Osteoblast (primary cell): ENCODE measurements around the gene AK3. TPM values are rescaled to one million over a fixed set of nuclear protein-coding genes. Genes with fewer than 3 reads are reported as not detected.

ENCODE experiments used
- DNase-seq: peaks from one replicate; pipeline ENCODE4 v3.0.0; 2011; ENCODE audit warnings: low spot score, mixed read lengths; ENCODE audit not compliant: insufficient read length; ENCODE audit errors: missing footprints
- H2AFZ ChIP-seq: 2 replicates; pipeline ENCODE4 v1.6.0; 2011; ENCODE audit warnings: mild to moderate bottlenecking, low read length
- H3K27ac ChIP-seq: 2 replicates; pipeline ENCODE4 v1.5.1; 2011; ENCODE audit warnings: mild to moderate bottlenecking, low read depth, low read length, moderate library complexity
- H3K27me3 ChIP-seq: 2 replicates; pipeline ENCODE4 v1.6.0; 2012; ENCODE audit warnings: mild to moderate bottlenecking, control low read depth, inconsistent platforms, low read length, moderate library complexity; ENCODE audit not compliant: insufficient read depth
- H3K36me3 ChIP-seq: 2 replicates; pipeline ENCODE4 v1.5.1; 2011; ENCODE audit warnings: mild to moderate bottlenecking, low read length, control low read depth, moderate library complexity; ENCODE audit not compliant: insufficient read depth
- H3K4me1 ChIP-seq: 2 replicates; pipeline ENCODE4 v1.5.1; 2011; ENCODE audit warnings: mild to moderate bottlenecking, low read length, control low read depth, moderate library complexity; ENCODE audit not compliant: insufficient read depth
- H3K4me2 ChIP-seq: 2 replicates; pipeline ENCODE4 v1.6.0; 2011; ENCODE audit warnings: mild to moderate bottlenecking, low read length; ENCODE audit not compliant: insufficient read depth
- H3K4me3 ChIP-seq: fragments of 200-600 bp; sonication (generic); 3 replicates; pipeline ENCODE4 v1.5.1; 2012; ENCODE audit warnings: mild to moderate bottlenecking, low read length, inconsistent platforms; ENCODE audit not compliant: insufficient read depth
- H3K79me2 ChIP-seq: 2 replicates; pipeline ENCODE4 v1.6.0; 2012; ENCODE audit warnings: mild to moderate bottlenecking, low read length, control low read depth, inconsistent platforms; ENCODE audit not compliant: insufficient read depth
- H3K9me3 ChIP-seq: 2 replicates; pipeline ENCODE4 v1.5.1; 2011; ENCODE audit warnings: low read depth, low read length, control low read depth
- H4K20me1 ChIP-seq: 2 replicates; pipeline ENCODE4 v1.6.0; 2012; ENCODE audit warnings: mild to moderate bottlenecking, low read length, control low read depth; ENCODE audit not compliant: insufficient read depth
- CTCF ChIP-seq: IDR thresholded peaks from 2 replicates; pipeline ENCODE4 v1.5.1; 2011; ENCODE audit warnings: mild to moderate bottlenecking, low read depth, low read length, moderate library complexity; ENCODE audit errors: extremely low read depth
- total RNA-seq: library from RNA; depleted of rRNA; stranded (reverse); fragments of >200 nt; gene quantifications from 2 replicates; pipeline ENCODE4 v1.2.3, GENCODE V29; 2012

AK3 gene
- total RNA-seq, 1 donor, result 48.9 TPM

DNA sequence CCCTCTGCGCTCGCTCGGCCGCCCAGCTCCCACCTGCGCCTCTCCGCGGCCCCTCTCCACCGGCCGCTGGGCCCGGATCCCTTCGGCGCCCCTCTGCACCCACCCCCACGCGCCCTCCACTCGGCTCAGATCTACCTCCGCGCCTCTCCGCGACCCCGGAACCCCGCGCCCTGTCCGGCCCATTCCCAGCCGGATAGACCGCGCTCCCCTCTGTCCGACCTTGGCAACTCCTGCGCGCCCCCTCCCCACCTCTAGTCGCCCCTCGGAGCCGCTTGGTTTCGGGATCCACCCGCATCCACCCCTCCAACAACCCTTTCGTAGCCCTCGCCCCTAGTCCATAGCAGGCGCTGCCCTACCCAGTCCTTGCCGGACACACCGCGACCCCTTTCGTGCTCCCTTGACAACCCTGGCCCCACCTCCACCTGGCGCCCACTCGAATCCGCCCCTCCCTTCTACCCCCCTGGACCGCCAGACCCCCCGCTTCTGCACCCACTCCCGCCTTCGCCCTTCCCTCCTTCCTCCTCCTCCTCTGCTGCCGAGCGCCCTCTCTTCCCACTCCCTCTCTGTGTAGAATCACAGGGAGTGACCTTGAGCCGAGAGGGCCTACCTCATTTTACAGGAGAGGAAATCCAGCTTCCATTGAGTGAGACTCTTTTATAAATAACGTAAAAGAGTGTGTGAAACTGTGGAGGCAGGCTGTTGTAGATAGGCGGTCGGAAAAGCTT is 525 bp upstream of the AK3 start:
- peaks cover 4% of the 10 kb centered on the region for H4K20me1 ChIP-seq
- peaks cover 32% of the 10 kb centered on the region for H3K79me2 ChIP-seq
- peaks cover 13% of the 10 kb centered on the region for H3K4me1 ChIP-seq
- no peaks in the 10 kb centered on the region for H3K9me3 ChIP-seq
- no peaks in the 10 kb centered on the region for H3K27me3 ChIP-seq
- DNase-seq, result peak; percentile 79
- H3K4me2 ChIP-seq, result peak overlapping the region; percentile 94
- no peaks in the 10 kb centered on the region for H3K36me3 ChIP-seq
- H2AFZ ChIP-seq, result peak overlapping the region; percentile 91
- no peak overlapping the region for H3K27ac ChIP-seq
- no peak for TF ChIP-seq CTCF
- peak overlapping the region; percentile 90 for H3K4me3 ChIP-seq

DNA sequence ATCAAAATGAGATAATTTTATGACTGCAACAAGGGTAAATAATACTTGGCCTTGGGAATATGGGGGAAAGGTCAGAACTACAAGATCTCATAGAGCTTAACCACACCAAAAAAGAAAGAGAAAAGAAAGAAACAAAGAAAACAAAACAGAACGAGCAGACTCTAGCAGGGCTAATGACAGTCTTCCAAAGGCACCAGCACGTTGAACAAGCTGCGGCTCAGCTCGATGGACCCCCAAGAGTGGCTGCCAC is 689 bp downstream of the AK3 start:
- H3K4me1 ChIP-seq, result peaks cover 13% of the 10 kb centered on the region
- no peak for DNase-seq

DNA sequence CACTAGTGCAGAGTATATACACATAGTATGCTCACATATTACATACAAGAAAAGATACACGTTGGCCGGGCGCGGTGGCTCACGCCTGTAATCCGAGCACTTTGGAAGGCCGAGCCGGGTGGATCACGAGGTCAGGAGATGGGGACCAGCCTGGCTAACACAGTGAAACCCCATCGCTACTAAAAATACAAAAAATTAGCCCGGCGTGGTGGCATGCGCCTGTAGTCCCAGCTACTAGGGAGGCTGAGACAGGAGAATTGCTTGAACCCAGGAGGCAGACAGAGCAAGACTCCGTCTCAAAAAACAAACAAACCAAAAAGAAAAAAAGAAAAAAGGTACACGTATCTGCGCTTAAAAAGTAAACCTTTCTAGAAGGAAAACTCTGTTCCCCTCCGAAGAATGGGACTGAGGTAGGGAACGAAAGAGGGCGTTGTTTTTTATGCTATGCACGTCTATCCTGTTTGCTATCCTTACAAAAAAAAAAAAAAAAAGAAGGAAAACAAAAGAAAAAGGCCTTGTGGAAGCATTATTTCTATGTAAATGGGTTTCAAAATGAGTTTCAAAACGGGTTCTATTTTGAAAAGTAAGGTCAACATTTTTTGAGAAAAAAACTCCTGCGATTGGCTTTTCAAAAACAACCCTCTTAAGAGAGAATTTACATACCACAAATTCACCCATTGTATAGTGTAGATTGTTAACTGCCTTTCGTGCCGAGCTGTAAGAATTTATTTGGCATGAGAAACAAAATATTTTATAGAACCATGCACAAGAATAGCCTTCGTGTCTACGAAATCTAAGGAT is 1.2 kb downstream of the AK3 start:
- no peaks in the 10 kb centered on the region for H3K27me3 ChIP-seq
- no peaks in the 10 kb centered on the region for H3K36me3 ChIP-seq
- peaks cover 13% of the 10 kb centered on the region for H3K4me1 ChIP-seq
- H3K9me3 ChIP-seq, result no peaks in the 10 kb centered on the region
- peak overlapping the region; percentile 80 for H3K27ac ChIP-seq
- peaks cover 38% of the 10 kb centered on the region for H3K79me2 ChIP-seq
- H3K4me3 ChIP-seq, result peak overlapping the region; percentile 90
- TF ChIP-seq CTCF, result no peak
- peaks cover 4% of the 10 kb centered on the region for H4K20me1 ChIP-seq
- H3K4me2 ChIP-seq, result peak overlapping the region; percentile 94
- DNase-seq, result peak; percentile 86
- peak overlapping the region; percentile 92 for H2AFZ ChIP-seq

More for the DNA sequence above, 689 bp downstream of the AK3 start:
- peak overlapping the region; percentile 94 for H3K4me2 ChIP-seq
- H3K4me3 ChIP-seq, result peak overlapping the region; percentile 90
- H3K79me2 ChIP-seq, result peaks cover 37% of the 10 kb centered on the region
- H3K27me3 ChIP-seq, result no peaks in the 10 kb centered on the region
- no peak for TF ChIP-seq CTCF
- H3K36me3 ChIP-seq, result no peaks in the 10 kb centered on the region
- H3K27ac ChIP-seq, result peak overlapping the region; percentile 80
- H2AFZ ChIP-seq, result peak overlapping the region; percentile 92
- H3K9me3 ChIP-seq, result no peaks in the 10 kb centered on the region
- H4K20me1 ChIP-seq, result peaks cover 4% of the 10 kb centered on the region
